Stomach (tissue), 9 donors: ENCODE results near the gene TSPAN32. TPM values are rescaled to one million over a fixed set of nuclear protein-coding genes. Genes with fewer than 3 reads are reported as not detected.

Source experiments
- DNase-seq, 2 donors: peaks; one replicate each; pipeline versions ENCODE4 v3.0.0 to v3.0.0-alpha.2; 2013 to 2019
- H3K27ac ChIP-seq, 5 donors: fragments of 200-600 bp in 4 of 5; sonication (generic) in 4 of 5; one replicate each; pipeline ENCODE4 v1.5.1; 2013 to 2019; ENCODE audit warnings: mild to moderate bottlenecking in 1 of 5, moderate library complexity in 1 of 5
- H3K27me3 ChIP-seq, 3 donors: fragments of 200-600 bp; sonication (generic); one replicate each; pipeline ENCODE4 v1.5.1; 2017 to 2019; ENCODE audit warnings: mixed run types in 1 of 3
- H3K36me3 ChIP-seq, 4 donors: fragments of 200-600 bp; sonication (generic); 1 replicate in 3 of 4; 2 replicates in 1 of 4; pipeline ENCODE4 v1.5.1; 2016 to 2019
- H3K4me1 ChIP-seq, 4 donors: fragments of 200-600 bp; sonication (generic); one replicate each; pipeline ENCODE4 v1.5.1; 2016 to 2019
- H3K4me3 ChIP-seq, 4 donors: fragments of 200-600 bp; sonication (generic) in 3 of 4; one replicate each; pipeline ENCODE4 v1.5.1; 2016 to 2019; ENCODE audit warnings: mild to moderate bottlenecking in 1 of 4
- H3K9me3 ChIP-seq, 4 donors: fragments of 200-600 bp; sonication (generic); one replicate each; pipeline ENCODE4 v1.5.1; 2016 to 2019
- EP300 ChIP-seq: sonication (generic); formaldehyde crosslinking; IDR thresholded peaks from one replicate; pipeline ENCODE4 v1.6.1; 2017; ENCODE audit warnings: antibody characterized with exemption
- POLR2A ChIP-seq, 4 donors: fragments of 450-650 bp; IDR thresholded peaks; one replicate each; pipeline ENCODE4 v1.6.1; 2016; ENCODE audit warnings: antibody characterized with exemption in 4 of 4, control low read depth in 2 of 4, mild to moderate bottlenecking in 1 of 4, moderate library complexity in 1 of 4
- POLR2AphosphoS5 ChIP-seq, 3 donors: sonication (generic); formaldehyde crosslinking; IDR thresholded peaks; one replicate each; pipeline ENCODE4 v1.6.1; 2016; ENCODE audit warnings: antibody characterized with exemption in 3 of 3
- WGBS, 5 donors: extraction: QIAGEN DNeasy Blood & Tissue Kit in 3 of 5; methylation state at CpG; one replicate each; pipeline versions ENCODE4 v1.1.5 to v1.1.7; 2013 to 2018; 5-methylcytosine and 5-hydroxymethylcytosine counted together
- intact Hi-C: fragments of 100-400 bp; cut with DNase I; formaldehyde crosslinking; loops from one replicate; pipeline ENCODE4 v1.15.1; 2023; ENCODE audit warnings: low total_unique reads
- polyA plus RNA-seq, 3 donors: library from polyadenylated mRNA; stranded (reverse); fragments of 200-250 nt; gene quantifications; one replicate each; pipeline ENCODE4 v1.2.3, GENCODE V29; 2013
- total RNA-seq, 5 donors: library from RNA; depleted of rRNA; stranded (reverse); fragments of >200 nt; gene quantifications; one replicate each; pipeline versions ENCODE4 v1.1.0 to v1.2.3, GENCODE V29; 2014 to 2016
- TF ChIP-seq, protein P1 (sequence below), 7 experiments: fragments of 450-650 bp in 4 of 7; fragments of 200-600 bp in 3 of 7; sonication (generic) in 3 of 7; IDR thresholded peaks; one replicate each; pipeline ENCODE4 v1.5.1; 2016 to 2019; ENCODE audit warnings: antibody characterized with exemption in 7 of 7, control low read depth in 2 of 7, mild to moderate bottlenecking in 1 of 7
- donor health status: healthy with polysubstance abuse.
- donor health status: Bipolar disorder and iron deficiency.
- donor health status: healthy.

Gene TSPAN32
- total and polyA plus RNA-seq, 8 donors, result 1.1 to 9.0 (median 2.3) TPM; not detected in 4

DNA sequence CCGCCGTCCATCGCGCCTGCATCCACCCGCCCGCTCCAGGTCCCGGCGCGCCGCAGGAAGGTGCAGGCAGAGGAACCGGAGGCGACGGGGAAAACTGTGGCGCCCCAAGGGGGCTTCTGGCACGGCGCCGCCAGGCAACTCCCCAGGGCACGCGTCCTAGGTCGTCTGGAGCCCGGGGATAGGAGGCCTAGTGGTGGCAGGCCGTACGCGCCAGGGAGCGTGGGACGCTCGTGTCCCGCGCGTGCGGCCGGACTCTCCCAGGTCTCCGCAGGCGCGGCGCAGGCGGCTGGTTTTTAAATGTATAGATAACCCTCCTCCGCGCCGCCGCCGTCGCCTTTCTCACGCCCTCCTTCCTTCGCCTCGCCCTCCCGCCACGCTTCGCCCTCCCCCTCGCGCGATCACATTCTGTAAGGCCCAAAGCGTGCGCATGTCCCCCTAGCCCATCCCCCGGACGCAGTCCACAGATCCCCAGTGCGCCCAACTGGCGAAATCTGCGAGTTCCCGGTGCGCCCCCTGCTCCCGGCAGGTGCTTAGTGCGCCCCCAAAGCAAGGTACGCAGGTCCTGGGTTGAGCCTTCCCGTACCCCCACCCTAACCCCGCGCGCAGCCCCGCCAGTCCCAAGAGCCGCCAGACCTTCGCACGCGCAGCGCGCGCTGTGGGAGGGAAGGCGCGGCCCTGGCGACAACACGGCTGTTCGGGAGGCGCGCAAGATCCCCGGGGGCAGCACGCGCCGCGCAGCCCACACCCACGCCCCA lies 31.3 kb upstream of the TSPAN32 start, which contains the start of gene ASCL2:
ASCL2 (minus strand) TSS at position 267 of the 755 bp plus-strand sequence; CDS start at position 11, 256 bp downstream.
- peak within 1 kb of the TSS; percentile 55 to 68 (median 56) for H3K4me3 ChIP-seq
- H3K27ac ChIP-seq, result peak within 1 kb of the TSS in 4 of 5 donors; percentile 20 to 87 (median 60)
- intact Hi-C loops, result no loop called here
- H3K27me3 ChIP-seq, result peaks cover 12 to 65% (median 41%) of the 10 kb centered on the region in 3 donors
- TF ChIP-seq, protein P1, sequence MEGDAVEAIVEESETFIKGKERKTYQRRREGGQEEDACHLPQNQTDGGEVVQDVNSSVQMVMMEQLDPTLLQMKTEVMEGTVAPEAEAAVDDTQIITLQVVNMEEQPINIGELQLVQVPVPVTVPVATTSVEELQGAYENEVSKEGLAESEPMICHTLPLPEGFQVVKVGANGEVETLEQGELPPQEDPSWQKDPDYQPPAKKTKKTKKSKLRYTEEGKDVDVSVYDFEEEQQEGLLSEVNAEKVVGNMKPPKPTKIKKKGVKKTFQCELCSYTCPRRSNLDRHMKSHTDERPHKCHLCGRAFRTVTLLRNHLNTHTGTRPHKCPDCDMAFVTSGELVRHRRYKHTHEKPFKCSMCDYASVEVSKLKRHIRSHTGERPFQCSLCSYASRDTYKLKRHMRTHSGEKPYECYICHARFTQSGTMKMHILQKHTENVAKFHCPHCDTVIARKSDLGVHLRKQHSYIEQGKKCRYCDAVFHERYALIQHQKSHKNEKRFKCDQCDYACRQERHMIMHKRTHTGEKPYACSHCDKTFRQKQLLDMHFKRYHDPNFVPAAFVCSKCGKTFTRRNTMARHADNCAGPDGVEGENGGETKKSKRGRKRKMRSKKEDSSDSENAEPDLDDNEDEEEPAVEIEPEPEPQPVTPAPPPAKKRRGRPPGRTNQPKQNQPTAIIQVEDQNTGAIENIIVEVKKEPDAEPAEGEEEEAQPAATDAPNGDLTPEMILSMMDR (IDR thresholded peaks at IDR 0.05), result no peak
- no peak for TF ChIP-seq POLR2AphosphoS5 (IDR thresholded peaks at IDR 0.05)
- no peak for TF ChIP-seq EP300
- no peak for TF ChIP-seq POLR2A (IDR thresholded peaks at IDR 0.05)
- no peaks in the 10 kb centered on the region for H3K9me3 ChIP-seq
- no peaks in the 10 kb centered on the region for H3K36me3 ChIP-seq
- peak; percentile 25 to 65 for DNase-seq
- WGBS, 5 donors, result 1 to 7% (median 2%) methylated on average over 52 to 89 of the region's 89 CpGs
- peaks cover 25 to 44% (median 35%) of the 10 kb centered on the region in 4 donors for H3K4me1 ChIP-seq

DNA sequence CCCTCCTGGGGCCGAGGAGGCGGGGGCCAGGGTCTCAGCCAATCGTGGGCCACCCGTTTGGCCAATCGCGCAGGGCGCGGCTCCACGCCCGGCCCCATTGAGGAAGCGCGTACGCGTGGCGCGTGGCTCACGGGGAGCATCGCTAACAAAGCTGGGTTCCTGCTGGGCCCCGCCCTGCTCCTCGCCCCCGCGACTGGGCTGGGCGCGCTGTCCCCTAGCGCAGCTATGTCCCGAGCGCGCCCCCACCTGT lies 30.8 kb upstream of the TSPAN32 start:
- WGBS, 5 donors, result 0 to 5% (median 3%) methylated on average over 5 to 28 of the region's 28 CpGs; no CpG with 5 or more reads in 1 of the 5 donors
- peaks cover 25 to 41% (median 33%) of the 10 kb centered on the region in 4 donors for H3K4me1 ChIP-seq
- intact Hi-C loops, result no loop called here
- TF ChIP-seq POLR2AphosphoS5 (IDR thresholded peaks at IDR 0.05) (no peak), POLR2A (IDR thresholded peaks at IDR 0.05) (no peak), EP300 (no peak)
- TF ChIP-seq, protein P1 (IDR thresholded peaks at IDR 0.05), result no peak
- no peak overlapping the region for H3K27ac ChIP-seq
- no peaks in the 10 kb centered on the region for H3K9me3 ChIP-seq
- no peaks in the 10 kb centered on the region for H3K36me3 ChIP-seq
- DNase-seq, result peak; percentile 42 to 79
- H3K4me3 ChIP-seq, result peak overlapping the region in 3 of 4 donors; percentile 55 to 68 (median 56)
- H3K27me3 ChIP-seq, result peaks cover 12 to 65% (median 41%) of the 10 kb centered on the region in 3 donors

DNA sequence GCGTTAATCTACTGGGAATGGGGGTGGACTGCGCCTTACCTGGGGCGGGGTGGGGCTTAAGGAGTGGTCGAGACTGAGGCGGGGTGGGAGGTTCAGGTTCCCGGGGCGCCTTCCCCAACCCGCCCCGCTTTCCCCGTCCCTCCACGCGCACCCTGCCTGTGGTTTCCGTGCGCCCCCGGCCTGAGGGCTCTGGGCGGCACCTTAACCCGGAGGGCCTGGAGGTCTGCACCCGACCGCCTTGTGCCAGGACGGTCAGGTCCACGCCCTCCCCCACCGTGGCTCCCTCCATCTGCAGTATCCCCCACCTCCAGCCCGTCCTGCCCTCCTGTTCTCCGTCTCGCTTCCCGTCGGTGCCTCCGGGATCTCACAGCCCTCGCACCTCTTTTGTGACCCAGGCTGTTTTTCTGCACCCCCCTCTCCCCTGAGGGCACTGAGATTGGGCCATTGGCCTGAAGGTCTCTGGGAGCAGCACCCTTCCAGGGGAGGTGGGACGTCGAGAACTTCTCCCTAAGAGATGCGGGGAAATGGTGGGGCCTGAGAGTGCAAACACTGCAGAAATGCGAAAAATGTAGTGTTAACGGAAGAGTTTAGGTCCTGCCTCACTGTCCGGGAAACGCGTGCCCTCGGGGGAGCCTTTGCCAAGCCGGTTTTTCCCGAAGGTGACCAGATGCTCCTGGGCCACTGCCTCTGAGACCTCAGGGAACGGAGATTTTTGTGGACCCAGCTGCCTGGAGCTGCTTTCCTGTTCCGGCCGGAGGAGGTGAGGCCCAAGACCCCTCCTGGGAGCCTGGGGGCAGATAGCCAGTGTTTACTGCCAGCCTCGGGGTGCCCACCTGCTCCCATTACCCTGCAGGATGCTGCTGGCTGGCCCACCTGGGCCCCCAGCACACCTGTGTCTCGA lies 30.2 kb upstream of the TSPAN32 start:
- Histone ChIP-seq H3K4me3 (peak overlapping the region in 2 of 4 donors; percentile 56 to 68), H3K27ac (no peak overlapping the region), H3K36me3 (no peaks in the 10 kb centered on the region), H3K27me3 (peaks cover 12 to 65% (median 41%) of the 10 kb centered on the region in 3 donors), H3K4me1 (peaks cover 25 to 36% (median 33%) of the 10 kb centered on the region in 4 donors), H3K9me3 (no peaks in the 10 kb centered on the region)
- intact Hi-C loops, result no loop called here
- 35 to 63% (median 53%) methylated on average over 28 to 45 of the region's 45 CpGs for WGBS, 5 donors
- peak in 1 of 2 donors; percentile 24 for DNase-seq
- no peak for TF ChIP-seq POLR2A (IDR thresholded peaks at IDR 0.05)
- TF ChIP-seq EP300, result no peak
- TF ChIP-seq POLR2AphosphoS5 (IDR thresholded peaks at IDR 0.05), result no peak
- TF ChIP-seq, protein P1 (IDR thresholded peaks at IDR 0.05), result no peak

DNA sequence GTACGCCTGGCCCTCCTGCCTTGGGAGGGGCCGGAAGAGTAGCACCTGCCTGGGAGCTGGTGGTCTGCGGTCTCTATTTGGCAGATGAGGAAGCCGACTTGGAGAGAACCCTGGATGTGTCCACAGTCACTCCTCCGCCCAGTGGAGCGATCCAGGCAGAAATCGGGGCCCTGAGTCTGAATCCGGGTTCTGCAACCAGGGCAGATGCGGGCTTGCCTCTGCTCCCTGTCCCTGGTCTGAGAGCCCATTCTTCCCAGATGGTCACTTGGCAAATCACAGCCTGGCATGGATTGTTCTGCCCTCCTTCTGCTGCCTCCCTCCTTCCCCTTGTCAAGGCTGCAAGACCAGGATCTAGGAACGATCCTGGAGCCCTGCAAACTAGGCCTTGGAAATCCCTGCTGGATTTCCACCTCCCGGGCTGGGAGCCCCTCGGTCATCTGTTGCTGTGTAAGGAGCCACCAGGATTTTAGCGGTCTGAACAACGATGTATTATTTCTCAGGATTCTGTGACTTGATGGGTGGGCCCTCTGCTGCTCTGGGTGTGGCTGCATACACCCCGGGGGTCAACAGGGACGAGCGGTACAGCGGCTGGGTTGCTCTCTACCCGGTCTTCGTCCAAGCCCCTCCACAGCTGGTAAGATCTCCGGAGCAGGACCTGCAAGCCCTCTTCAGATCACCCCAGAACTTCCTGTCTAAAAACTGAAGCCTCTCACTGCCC lies 29.4 kb upstream of the TSPAN32 start:
- WGBS, 5 donors, result 80 to 93% (median 91%) methylated on average over 13 to 21 of the region's 21 CpGs
- peaks cover 12 to 64% (median 41%) of the 10 kb centered on the region in 3 donors for H3K27me3 ChIP-seq
- H3K36me3 ChIP-seq, result no peaks in the 10 kb centered on the region
- H3K9me3 ChIP-seq, result no peaks in the 10 kb centered on the region
- H3K4me1 ChIP-seq, result peaks cover 25 to 36% (median 33%) of the 10 kb centered on the region in 4 donors
- TF ChIP-seq EP300, result no peak
- no peak for TF ChIP-seq POLR2A (IDR thresholded peaks at IDR 0.05)
- TF ChIP-seq, protein P1 (IDR thresholded peaks at IDR 0.05), result no peak
- TF ChIP-seq POLR2AphosphoS5 (IDR thresholded peaks at IDR 0.05), result no peak
- H3K4me3 ChIP-seq, result no peak overlapping the region
- intact Hi-C loops, result no loop called here
- H3K27ac ChIP-seq, result no peak overlapping the region
- peak; percentile 4 to 14 for DNase-seq
